ENCODE results near the gene FNBP1L.

GRCh38 chr1:93521618-93522017, 73.7 kb downstream of the FNBP1L start:
- no peak for TF ChIP-seq CTCF (optimal IDR thresholded peaks at IDR 0.05 in 1 of 3, IDR thresholded peaks at IDR 0.05 in 1 of 3, conservative IDR thresholded peaks at IDR 0.05 in 1 of 3; ENCODE audit: extremely low read depth in 1 of 3, insufficient read depth in 2 of 3, low read length in 3 of 3)
- TF ChIP-seq EZH2 (IDR thresholded peaks at IDR 0.05; ENCODE audit: low read length): no peak
